DMS153 treated with DMSO at 0.1 percent for 48 hours (cell line): ENCODE measurements around the gene SFI1.
"Not testable (repeated sequence)": the region's sequence is repeated elsewhere in the genome, so short reads cannot be mapped to it uniquely, and the experiment has no call there.

Source experiments
- DNase-seq: peaks from one replicate; lab custom pipeline; 2025; ENCODE audit not compliant: unreplicated experiment; lab: John Stamatoyannopoulos, UW

SFI1 gene

DNA sequence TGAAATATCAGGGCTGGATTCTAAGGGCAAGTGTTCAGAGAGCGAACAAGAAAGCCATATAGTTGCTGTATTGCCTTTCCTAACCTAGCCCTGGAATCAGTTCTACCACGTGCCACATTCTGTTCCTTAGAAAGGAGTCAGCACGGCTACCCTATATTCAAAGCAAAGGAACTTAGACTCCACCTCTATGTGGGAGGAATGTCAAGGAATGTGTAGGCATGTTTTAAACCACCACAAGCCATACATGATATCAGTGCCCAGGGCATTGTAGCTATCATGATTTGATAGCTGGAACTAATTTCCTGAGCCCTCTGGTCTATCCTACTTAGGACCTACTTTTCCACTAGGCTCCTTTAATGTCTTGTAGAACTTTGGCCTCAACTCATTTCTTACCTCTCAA lies 4.2 kb upstream of the SFI1 start:
- DNase-seq = no peak

DNA sequence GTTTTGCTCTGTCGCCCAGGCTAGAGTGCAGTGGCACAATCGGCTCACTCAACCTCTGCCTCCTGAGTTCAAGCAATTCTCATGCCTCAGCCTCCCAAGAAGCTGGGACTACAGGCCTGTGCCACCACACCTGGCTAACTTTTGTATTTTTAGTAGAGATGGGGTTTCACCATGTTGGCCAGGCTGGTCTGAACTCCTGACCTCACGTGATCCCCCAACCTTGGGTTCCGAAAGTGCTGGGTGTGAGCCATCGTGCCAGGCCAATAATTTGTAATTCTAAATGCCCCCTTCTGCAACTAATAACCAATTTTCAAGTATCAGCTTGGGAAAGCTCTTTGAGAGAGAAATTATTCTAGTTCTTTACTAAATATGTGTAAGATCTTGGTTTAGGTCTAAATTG lies 3.0 kb upstream of the SFI1 start:
- not testable (repeated sequence) for DNase-seq

DNA sequence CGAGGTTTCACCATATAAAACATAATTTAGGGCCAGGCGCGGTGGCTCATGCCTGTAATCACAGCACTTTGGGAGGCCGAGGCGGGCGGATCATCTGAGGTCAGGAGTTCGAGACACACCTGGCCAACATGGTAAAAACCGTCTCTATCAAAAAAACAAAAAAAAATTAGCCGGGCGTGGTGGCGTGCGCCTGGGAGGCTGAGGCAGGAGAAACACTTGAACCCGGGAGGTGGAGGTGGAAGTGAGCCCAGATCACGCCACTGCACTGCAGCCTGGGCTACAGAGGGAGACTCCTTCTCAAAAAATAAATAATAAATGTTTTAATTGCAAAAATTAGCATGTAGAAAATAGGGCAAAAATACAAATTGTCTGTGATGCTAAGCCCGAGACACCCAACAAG lies 993 bp upstream of the SFI1 start:
- no peak for DNase-seq

DNA sequence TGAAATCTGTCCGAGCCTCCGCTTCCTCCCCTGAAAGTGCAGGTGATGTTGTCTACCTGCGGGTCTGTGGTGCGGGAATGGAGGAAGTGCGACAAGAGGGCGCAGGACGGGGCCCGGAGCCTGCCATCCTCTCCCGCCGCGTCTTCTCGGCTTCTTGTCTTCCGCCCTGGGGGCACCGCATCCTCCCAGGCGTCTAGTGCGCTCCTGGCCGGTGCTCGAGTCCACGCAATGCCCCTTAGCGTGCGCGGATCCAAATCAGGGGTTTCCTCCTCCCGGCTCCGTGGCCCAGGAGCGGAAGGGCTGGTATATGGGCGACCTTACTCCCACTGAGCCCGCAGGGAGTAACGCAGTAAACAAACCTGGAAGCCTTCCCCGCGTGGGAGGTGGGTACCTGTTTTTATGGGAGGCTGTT lies 405 bp downstream of the SFI1 start:
- DNase-seq = no peak

DNA sequence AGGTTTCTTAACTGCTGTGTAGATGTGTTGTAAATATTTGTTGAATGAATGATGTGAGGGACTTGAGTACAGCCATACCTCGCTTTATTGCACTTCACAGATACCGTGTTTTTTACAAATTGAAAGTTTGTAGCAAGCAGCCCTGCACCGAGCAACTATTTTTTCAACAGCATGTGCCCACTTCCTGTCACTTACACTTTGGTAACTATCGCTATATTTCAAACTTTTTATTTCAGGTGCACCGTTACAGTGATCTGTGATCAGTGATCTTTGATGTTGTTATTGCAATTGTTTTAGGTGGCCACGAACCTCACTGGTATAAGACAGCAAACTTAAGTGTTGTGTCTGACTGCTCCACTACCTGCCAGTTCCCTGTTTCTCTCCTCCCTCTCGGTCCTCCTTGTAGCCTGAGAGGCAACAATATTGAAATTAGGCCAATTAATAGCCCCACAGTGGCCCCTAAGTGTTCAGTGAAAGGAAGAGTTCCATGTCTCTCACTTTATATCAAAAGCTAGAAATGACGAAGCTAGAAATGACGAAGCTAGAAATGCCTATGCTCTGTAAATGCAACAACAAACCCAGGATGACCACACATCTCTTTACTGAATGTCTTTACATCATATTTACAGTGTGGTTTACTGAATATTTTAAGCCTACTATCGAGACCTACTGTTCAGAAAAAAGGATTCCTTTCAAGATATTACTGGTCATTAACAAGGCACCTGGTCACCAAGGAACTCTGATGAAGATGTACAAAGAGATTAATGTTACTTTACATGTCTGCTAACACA lies 1.0 kb downstream of the SFI1 start:
- no peak for DNase-seq

DNA sequence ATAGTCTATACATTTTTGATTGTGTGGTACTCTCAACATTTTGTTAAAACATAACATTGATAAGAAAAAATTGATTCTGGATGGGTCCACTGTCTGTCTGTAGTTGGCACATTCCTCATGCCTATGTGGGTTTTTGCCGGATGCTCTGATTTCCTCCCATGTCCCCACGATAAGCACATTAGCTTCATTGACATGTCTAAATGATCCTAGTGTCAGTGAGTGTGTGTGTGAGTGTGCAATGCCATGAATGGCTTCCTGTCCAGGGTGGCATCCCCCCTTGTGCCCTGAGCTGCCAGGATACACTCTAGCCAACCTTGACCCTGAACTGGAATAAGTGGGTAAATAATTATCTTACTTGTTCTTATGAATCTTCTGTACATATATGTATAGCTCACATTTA lies 5.4 kb downstream of the SFI1 start:
- no peak for DNase-seq

DNA sequence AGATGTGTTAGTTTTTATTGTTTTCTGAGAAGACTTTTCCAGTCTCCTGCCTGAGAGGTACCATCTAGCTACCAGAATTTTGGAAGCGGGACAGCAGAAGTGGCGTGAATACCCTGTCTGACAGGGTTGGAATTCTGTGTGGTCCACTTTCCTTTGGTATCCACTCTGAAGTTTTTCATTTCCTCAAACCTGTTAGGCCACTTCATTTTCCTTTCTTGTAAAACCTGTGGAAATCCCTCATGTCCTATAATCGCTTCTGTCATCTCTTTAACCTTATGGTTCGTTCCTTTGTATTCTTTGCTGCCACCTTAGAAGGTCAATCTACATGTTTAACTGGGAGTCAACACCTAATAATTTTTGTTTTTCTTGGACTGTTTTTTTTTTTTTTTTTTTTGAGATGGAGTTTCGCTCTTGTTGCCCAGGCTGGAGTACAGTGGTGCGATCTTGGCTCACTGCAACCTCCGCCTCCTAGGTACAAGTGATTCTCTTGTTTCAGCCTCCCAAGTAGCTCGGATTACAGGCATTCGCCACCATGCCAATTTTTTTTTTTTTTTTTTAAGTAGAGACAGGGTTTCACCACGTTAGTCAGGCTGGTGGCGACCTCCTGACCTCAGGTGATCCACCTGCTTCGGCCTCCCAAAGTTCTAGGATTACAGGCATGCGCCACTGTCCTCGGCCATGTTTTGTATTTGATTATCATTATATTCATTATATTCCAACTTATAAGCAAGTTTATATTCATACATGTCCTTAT lies 7.1 kb downstream of the SFI1 start:
- no peak for DNase-seq

DNA sequence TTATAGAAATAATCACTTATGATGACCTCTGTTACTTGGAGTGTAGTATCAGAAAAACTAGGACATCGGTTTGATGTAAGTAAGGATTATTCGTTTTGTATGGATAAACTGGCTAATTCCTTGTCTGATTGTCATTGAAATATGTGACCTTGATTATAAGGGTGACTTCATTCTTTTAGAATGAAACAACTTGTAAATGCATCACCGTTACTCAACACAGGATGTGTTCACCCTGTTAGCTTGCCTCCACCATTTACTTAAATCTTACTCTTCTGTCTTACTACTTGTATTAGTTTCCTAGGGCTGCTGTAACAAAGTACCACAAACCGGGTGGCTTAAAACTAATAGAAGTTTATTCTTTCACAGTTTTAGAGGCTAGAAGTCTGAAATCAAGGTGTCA lies 7.9 kb downstream of the SFI1 start:
- DNase-seq = no peak

DNA sequence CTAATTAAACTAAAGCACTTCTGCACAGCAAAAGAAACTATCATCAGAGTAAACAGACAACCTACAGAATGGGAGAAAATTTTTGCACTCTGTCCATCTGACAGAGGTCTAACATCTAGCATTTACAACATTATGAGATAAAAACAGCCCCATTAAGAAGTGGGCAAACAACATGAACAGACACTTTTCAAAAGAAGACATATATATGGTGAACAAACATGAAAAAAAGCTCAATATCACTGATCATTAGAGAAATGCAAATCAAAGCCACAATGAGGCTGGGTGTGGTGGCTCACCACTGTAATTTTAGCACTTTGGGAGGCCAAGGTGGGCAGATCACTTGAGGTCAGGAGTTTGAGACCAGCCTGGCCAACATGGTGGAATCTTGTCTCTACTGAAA lies 11.2 kb downstream of the SFI1 start:
- not testable (repeated sequence) for DNase-seq

DNA sequence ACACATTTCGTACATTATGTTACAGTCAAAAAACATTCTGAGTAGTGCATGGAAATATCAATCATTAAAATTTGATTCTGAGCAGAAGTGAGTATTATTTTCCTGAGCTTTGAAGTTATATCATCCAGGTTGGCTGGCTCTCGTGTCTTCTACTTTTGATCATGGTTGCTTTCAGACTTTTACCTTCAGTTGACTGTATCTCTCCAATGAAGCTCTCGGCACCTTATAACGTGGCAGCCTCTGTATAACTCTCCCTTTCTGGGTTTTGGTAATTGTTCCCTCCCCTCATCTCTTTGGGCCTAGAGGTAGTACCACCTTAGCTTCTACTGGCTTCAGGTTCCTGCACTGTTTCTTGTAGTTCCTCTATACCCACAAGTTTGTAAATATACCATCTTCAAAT lies 12.2 kb downstream of the SFI1 start:
- no peak for DNase-seq

DNA sequence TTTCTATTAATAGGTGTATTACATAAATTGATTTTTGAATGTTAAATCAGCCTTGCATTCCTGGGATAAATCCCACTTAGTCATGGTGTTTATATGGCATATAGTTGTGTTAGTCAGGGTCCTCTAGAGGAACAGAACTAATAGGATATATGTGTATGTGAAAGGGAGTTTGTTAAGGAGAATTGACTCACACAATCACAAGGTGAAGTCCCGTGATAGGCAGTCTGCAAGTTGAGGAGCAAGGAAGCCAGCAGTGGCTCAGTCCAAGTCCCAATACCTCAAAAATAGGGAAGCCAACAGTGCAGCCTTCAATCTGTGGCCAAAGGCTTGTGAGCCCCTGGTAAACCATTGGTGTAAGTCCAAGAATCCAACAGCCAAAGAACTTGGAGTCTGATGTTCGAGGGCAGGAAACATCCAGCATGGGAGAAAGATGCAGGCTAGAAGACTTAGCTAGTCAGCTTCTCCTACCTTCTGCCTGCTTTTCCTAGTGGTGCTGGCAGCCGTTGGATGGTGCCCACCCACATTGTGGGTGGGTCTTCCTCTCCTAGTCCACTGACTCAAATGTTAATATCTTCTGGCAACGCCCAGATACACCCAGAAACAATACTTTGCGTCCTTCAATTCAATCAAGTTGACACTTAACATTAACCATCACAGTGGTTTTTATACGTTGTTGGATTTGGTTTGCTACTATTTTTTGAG lies 12.9 kb downstream of the SFI1 start:
- no peak for DNase-seq

DNA sequence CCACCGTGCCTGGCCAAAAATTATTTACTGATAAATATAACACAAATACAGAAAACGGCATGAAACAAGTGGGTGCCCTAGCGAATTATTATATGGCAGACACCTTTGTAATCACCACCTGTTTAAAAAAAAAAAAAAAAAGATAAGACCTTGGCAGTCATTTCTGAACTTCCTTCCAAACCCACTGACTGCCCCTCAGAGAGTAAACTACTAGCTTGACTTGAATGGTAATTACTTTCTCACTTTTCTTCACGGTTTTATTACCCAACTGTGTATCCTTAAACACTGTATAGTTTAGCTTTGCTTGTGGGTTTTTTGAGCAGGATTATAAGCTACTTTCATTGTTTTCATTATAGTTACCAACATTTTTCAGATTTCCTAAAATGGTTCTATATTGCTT lies 23.7 kb downstream of the SFI1 start:
- DNase-seq = no peak

DNA sequence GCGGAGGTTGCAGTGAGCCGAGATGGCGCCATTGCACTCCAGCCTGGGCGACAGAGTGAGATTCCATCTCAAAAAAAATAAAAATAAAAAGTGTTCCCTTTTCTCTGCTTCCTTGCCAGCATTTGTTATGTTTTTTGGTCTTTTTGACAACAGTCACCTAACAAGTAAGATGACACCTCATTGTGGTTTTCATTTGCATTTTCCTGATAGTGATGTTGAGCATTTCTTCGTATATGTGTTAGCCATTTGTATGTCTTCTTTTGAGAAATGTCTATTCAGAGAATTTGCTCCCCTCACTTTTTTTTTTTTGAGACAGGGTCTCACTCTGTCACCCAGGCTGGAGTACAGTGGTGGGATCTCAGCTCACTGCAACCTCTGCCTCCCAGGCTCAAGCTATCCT lies 27.8 kb downstream of the SFI1 start:
- not testable (repeated sequence) for DNase-seq

DNA sequence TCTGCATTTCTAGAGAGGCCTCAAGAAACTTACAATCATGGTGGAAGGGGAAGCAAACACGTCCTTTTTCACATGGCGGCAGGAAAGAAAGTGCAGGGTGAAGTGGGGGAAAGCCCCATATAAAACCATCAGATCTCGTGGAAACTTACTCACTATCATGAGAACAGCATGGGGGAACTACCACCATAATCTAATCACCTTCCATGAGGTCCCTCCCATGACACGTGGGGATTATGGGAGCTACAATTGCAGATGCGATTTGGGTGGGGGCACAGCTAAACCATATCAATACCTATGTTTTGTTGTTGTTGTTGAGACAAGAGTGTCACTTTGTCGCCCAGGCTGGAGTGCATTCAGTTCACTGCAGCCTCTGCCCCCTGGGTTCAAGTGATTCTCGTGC lies 29.9 kb downstream of the SFI1 start:
- no peak for DNase-seq

DNA sequence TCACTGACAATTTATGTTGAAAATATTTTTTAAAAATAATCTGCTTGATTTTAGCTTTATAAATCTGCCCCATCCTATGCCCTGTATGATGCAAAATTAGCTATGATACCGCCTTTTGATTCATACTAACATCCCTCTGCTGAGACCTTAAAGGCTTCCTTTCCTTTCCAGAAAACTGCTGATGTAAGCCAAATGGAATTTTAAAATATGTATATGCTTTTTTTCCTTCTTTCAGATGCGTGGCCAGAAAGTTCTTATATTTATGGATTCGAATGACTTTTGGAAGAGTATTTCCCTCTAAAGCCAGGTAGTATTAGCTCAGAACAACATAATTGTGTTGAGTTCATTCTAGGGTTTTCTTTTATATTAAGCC lies 34.5 kb downstream of the SFI1 start:
- no peak for DNase-seq

DNA sequence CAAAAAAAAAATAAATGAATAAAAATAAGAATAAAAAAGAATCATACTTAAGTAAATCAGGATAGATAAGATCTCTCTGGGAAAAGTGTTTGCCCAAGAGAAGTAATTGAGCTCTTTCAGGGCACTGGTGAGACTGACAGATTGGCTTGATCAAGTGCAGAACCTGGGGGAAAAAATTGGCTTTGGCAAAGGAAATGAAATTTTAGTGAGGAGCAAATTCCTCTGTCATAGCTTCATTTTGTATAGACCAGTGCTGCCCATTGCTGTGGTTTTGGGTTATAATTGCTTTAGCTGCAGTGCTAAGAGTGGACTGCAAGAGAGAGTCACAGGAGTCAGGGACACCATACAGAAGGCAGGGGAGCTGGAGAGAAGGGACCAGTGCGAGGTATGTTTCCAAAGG lies 35.7 kb downstream of the SFI1 start:
- no peak for DNase-seq

DNA sequence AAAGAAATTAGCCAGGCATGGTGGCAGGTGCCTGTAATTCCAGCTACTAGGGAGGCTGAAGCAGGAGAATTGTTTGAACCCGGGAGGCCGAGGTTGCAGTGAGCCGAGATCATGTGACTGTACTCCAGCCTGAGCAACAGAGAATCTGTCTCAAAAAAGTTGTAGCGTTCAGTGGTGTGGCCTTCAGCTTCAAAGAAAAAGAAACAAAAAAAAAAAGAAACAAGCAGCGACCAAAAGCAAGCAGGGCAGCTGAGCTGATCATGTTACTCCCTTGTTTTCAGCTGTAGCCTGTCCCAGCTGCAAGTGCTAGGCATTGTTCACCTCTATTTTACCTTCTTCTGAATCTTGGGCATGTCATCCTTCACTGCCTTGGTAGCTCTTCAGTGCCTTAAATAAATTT lies 37.0 kb downstream of the SFI1 start:
- no peak for DNase-seq

DNA sequence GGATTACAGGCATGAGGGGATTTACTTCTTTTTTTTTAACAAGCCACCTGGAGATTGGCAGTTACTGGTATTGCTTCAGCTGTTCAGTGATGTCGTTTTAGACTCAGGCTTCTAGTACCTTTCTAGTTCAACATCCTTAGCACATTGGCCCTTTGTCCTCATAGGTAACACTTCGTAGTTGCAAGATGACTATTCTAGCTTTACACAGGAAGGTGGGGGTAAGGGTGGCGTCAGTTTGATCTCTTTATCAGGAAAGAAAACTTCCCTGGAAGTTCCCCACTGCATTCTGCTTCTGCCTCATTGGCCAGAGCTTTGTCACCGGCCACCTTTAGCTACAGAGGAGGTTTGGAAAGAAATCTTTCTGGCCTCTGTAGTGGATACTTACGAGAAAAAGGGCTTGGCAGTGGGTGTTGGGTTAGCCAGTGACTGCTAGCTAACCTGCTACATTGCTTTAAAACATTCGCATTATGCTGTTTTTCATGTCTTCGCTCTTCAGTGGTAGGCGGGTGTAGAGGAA lies 40.7 kb downstream of the SFI1 start:
- no peak for DNase-seq

DNA sequence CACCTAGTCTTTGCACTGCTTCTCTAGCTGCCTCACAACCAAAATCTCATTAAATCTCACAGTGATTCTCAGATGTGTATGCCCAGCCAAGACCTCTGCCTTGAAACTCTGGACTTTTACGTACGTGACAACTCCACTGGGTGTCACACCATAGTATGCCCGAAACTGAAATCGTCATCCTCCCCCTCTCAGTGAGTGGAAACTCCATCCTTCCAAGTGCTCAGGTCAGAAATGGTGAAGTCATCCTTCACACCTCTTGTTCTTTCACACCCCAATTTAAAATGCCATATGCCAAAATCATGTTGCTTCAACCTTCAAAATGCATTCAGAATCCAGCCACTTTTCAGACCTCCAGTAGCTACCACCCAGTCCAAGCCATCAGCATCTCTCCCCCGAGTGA lies 42.5 kb downstream of the SFI1 start:
- no peak for DNase-seq

DNA sequence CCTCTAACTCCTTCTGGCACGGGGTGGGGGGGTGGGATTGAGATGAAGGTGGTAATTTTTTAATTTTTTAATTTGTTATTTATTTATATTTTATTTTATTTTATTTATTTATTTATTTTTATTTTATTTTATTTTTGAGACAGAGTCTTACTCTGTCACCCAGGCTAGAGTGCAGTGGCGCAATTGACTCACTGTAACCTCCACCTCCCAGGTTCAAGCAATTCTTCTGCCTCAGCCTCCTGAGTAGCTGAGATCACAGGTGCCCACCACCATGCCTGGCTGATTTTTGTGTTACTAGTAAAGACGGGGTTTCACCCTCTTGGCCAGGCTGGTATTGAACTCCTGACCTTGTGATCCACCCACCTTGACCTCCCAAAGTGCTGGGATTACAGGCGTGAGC lies 43.8 kb downstream of the SFI1 start:
- not testable (repeated sequence) for DNase-seq

DNA sequence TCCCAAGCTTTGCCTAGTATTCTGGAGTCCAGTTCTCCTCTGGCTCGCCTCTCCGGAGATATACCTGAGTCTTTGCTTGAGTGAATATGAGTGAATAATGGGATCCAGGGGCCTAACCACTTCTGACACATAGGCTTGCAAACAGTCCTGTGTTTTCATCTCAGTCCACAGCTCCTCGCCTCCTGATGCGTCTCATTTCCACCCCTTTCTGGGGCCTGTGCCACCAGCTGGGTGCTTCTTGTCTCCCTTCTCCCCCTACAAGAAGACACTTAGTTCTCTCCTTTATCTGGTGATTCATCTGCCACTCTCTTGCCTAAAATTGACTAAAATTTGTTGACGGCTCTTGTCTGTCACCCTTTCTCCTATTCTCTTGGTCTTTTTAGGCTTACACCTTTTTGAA lies 44.6 kb downstream of the SFI1 start:
- DNase-seq = no peak
